WERI-Rb-1 (cell line): Measurements from ENCODE around the gene PTPN1.
A peak's percentile ranks its signal among the peaks of the same experiment; 100 is the strongest.

ENCODE experiments used
- DNase-seq: peaks from one replicate; pipeline ENCODE4 v3.0.0-alpha.2; 2020
- H3K27ac ChIP-seq: fragments of 250-450 bp; sonication (Bioruptor Pico); 2 replicates; pipeline ENCODE4 v1.5.1; 2020; ENCODE audit warnings: mild to moderate bottlenecking, moderate library complexity
- H3K27me3 ChIP-seq: fragments of 250-450 bp; sonication (Bioruptor Pico); 2 replicates; pipeline ENCODE4 v1.5.1; 2021; ENCODE audit warnings: mild to moderate bottlenecking, low read depth, moderate library complexity; ENCODE audit not compliant: insufficient read depth, severe bottlenecking
- H3K36me3 ChIP-seq: fragments of 250-450 bp; sonication (Bioruptor Pico); 2 replicates; pipeline ENCODE4 v1.5.1; 2020; ENCODE audit warnings: mild to moderate bottlenecking, moderate library complexity
- H3K4me3 ChIP-seq: 2 replicates; pipeline ENCODE4 v1.5.1; 2011; ENCODE audit warnings: low read depth, mild to moderate bottlenecking, control low read depth, low read length
- H3K9me3 ChIP-seq: fragments of 250-450 bp; sonication (Bioruptor Pico); 2 replicates; pipeline ENCODE4 v1.5.1; 2021; ENCODE audit warnings: mild to moderate bottlenecking, moderate library complexity; ENCODE audit not compliant: severe bottlenecking
- TF ChIP-seq, protein P1 (sequence below): IDR thresholded peaks from 2 replicates; pipeline ENCODE4 v1.5.1; 2011; ENCODE audit warnings: low read depth, mild to moderate bottlenecking, control low read depth, inconsistent platforms, low read length

Gene PTPN1

DNA sequence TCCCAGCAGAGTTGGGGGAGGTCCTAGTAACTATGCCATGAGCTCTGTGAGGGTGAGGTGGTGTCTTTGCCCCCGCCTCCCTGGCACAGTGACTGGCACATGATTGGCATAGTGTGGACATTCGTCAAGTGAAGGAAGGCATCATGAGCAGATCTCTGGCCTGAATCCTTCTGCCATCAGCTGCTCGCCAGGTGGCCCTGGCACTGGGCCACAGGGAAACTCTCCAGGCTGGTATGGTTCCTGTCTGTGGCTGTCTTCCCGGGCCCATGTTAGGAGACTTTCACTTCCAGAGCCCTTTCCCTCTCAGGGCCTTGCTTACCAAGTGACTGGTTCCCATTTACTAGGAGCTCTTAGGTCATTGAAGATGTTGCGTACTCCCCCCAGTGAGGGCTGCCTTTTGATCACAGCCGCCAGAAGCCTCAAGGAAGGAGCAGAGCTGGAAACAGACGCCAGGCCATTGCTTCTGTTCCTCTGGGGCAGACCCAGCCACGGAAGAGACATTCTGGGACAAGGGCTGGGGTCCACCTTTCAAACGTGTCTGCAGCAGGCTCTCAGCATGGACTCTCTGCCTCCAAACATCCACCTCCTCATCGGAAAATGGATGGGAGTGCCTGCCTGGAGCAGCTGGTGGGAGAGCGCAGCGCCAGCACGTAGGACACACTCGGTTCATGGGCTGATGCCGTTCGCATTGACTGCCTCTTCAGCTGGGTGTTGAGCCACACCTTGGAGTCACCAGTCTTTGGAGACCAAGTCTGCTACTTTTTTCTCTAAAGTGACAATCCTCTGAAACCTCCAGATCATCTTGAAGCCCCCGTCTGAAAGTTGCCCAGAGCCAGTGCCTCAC is 67.2 kb downstream of the PTPN1 start:
- no peak overlapping the region for H3K4me3 ChIP-seq
- H3K9me3 ChIP-seq: no peaks in the 10 kb centered on the region
- no peaks in the 10 kb centered on the region for H3K27me3 ChIP-seq
- TF ChIP-seq, protein P1, sequence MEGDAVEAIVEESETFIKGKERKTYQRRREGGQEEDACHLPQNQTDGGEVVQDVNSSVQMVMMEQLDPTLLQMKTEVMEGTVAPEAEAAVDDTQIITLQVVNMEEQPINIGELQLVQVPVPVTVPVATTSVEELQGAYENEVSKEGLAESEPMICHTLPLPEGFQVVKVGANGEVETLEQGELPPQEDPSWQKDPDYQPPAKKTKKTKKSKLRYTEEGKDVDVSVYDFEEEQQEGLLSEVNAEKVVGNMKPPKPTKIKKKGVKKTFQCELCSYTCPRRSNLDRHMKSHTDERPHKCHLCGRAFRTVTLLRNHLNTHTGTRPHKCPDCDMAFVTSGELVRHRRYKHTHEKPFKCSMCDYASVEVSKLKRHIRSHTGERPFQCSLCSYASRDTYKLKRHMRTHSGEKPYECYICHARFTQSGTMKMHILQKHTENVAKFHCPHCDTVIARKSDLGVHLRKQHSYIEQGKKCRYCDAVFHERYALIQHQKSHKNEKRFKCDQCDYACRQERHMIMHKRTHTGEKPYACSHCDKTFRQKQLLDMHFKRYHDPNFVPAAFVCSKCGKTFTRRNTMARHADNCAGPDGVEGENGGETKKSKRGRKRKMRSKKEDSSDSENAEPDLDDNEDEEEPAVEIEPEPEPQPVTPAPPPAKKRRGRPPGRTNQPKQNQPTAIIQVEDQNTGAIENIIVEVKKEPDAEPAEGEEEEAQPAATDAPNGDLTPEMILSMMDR: no peak
- no peak for DNase-seq
- H3K36me3 ChIP-seq: peaks cover 70% of the 10 kb centered on the region
- no peak overlapping the region for H3K27ac ChIP-seq

DNA sequence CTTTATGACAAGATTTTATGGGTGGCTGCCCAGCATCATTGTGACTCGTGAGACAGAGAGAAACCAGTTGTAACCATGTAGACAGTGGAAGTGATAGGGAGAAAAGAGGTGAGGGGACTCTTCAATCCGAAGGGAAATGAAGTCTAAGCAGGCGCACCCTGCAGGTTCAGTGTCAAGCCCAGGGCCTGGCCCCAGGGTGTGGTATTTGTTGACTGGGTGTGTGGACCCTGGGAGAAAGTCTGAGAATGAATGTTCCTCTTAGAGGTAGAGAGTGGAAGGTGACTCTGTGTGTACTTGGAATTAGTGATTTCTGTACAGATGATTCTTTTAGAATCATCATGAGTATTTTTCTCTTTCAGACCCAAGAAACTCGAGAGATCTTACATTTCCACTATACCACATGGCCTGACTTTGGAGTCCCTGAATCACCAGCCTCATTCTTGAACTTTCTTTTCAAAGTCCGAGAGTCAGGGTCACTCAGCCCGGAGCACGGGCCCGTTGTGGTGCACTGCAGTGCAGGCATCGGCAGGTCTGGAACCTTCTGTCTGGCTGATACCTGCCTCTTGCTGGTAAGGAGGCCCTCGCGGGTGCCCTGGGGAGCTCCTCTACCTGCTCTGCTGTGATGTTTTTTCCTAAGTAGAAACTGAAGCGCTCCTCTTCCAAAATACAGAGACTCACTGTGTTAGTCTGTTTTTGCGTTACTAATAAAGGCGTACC is 68.0 kb downstream of the PTPN1 start:
- Histone ChIP-seq H3K27me3 (no peaks in the 10 kb centered on the region), H3K27ac (no peak overlapping the region), H3K36me3 (peaks cover 70% of the 10 kb centered on the region), H3K4me3 (no peak overlapping the region), H3K9me3 (no peaks in the 10 kb centered on the region)
- TF ChIP-seq, protein P1: no peak
- no peak for DNase-seq

DNA sequence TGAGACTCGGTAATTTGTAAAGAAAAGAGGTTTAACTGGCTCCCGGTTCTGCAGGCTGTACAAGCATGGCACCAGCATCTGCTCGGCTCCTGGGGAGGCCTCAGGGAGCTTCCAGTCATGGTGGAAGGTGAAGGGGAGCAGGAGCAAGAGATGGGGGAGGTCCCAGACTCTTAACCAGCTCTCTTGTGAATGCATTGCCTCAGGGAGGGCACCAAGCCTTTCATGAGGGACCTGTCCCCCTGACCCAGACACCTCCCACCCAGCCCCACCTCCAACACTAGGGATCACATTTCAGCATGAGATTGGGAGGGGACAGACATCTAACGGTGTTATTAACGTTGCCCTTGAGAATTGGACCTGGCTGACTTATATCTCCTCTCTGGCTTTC is 68.6 kb downstream of the PTPN1 start:
- TF ChIP-seq, protein P1: no peak
- no peak overlapping the region for H3K4me3 ChIP-seq
- no peaks in the 10 kb centered on the region for H3K27me3 ChIP-seq
- DNase-seq: no peak
- H3K27ac ChIP-seq: no peak overlapping the region
- no peaks in the 10 kb centered on the region for H3K9me3 ChIP-seq
- H3K36me3 ChIP-seq: peaks cover 73% of the 10 kb centered on the region

DNA sequence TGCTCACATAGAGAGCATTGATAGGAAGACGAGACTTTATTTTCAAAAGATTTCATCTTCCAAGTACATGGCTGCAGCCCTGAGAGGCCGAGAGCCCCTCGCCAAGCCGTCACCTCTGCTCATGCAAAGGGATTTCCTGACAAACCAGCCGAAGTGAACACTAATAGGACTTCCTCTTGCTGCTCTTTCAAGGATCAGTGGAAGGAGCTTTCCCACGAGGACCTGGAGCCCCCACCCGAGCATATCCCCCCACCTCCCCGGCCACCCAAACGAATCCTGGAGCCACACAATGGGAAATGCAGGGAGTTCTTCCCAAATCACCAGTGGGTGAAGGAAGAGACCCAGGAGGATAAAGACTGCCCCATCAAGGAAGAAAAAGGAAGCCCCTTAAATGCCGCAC is 69.3 kb downstream of the PTPN1 start:
- Histone ChIP-seq H3K36me3 (peaks cover 77% of the 10 kb centered on the region), H3K27ac (no peak overlapping the region), H3K27me3 (no peaks in the 10 kb centered on the region), H3K4me3 (no peak overlapping the region), H3K9me3 (no peaks in the 10 kb centered on the region)
- TF ChIP-seq, protein P1: no peak
- no peak for DNase-seq

DNA sequence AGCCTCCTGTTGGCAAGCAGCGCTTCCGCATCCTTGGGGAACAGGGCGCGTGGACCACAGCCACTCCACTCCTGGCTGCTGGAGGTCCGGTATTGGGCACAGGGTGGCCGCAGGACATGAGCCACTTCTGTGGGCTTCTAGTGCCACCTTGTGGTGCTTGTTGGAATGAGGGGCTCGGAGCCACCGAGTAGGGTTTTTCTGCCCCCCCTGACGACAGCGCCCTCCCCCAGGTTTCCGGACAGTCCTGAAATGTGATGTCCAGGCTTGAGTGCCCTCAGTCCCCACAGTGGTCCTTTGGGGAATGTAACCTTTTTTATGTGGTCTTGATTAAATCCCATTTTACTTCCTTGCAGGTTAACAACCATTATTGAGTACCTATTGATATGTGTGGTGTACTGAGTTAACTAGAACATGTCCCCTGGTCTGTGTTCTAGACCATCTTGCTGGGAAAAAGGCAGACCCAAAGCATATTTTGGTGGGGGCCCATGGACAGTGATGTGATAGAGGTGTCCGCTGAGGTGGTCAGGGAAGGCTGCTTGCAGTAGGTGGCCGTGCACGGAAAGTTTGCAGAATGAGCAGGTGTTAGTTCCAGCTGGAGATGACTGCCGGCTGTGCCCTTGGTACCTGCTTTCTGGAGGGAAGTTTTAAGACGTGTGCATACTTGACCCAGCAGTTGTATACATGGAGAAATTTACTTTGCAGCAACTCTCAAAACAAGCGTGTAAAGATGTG is 70.0 kb downstream of the PTPN1 start:
- DNase-seq: peak; percentile 75
- Histone ChIP-seq H3K4me3 (no peak overlapping the region), H3K9me3 (no peaks in the 10 kb centered on the region), H3K27me3 (no peaks in the 10 kb centered on the region), H3K27ac (no peak overlapping the region), H3K36me3 (peaks cover 70% of the 10 kb centered on the region)
- TF ChIP-seq, protein P1: peak; percentile 89
